Endothelial cell of umbilical vein (primary cell): ENCODE results near the gene AKT2. TPM values are rescaled to one million over a fixed set of nuclear protein-coding genes. Genes with fewer than 3 reads are reported as not detected.

Experiments
- BruUV-seq: library from RNA; stranded (reverse); fragments of 400-500 nt; replicated peaks from 2 replicates; lab custom pipeline; 2021; lab: Mats Ljungman, UMichigan
- CTCF ChIA-PET: fragments of 300-600, 350-600 bp; sonication (Branson Sonifier 250); formaldehyde crosslinking; loops from one replicate; lab custom pipeline; 2021; ENCODE audit warnings: antibody characterized with exemption, inconsistent platforms; lab: Charles Lee
- POLR2A ChIA-PET: fragments of 300-600, 350-600 bp; sonication (Branson Sonifier 250); formaldehyde crosslinking; loops from one replicate; lab custom pipeline; 2021; ENCODE audit warnings: antibody characterized with exemption, inconsistent platforms; lab: Charles Lee
- DNase-seq: peaks from one replicate; pipeline ENCODE4 v3.0.0-alpha.2; 2011; ENCODE audit warnings: low read depth, low spot score
- FAIRE-seq: peaks from 2 replicates; lab custom pipeline; 2011; peaks lifted over from hg19 to GRCh38; lab: Jason Lieb, UNC
- H2AFZ ChIP-seq: 2 replicates; pipeline ENCODE4 v1.6.0; 2012; ENCODE audit warnings: low read depth, low read length, control low read depth, inconsistent platforms
- H3K27ac ChIP-seq: 2 replicates; pipeline ENCODE4 v1.5.1; 2011; ENCODE audit warnings: low read depth, mild to moderate bottlenecking, control low read depth, low read length, moderate library complexity; ENCODE audit not compliant: insufficient read depth
- H3K27me3 ChIP-seq, 2 experiments: 2 replicates each; pipeline versions ENCODE4 v1.6.0 to v1.6.1; 2011; ENCODE audit warnings: low read length in 2 of 2, mixed read lengths in 1 of 2; ENCODE audit not compliant: control insufficient read depth in 2 of 2, insufficient read depth in 2 of 2
- H3K36me3 ChIP-seq, 2 experiments: 2 replicates in 1 of 2; 3 replicates in 1 of 2; pipeline ENCODE4 v1.5.1; 2011; ENCODE audit warnings: low read length in 2 of 2, mild to moderate bottlenecking in 1 of 2, moderate library complexity in 1 of 2; ENCODE audit not compliant: control insufficient read depth in 2 of 2, insufficient read depth in 2 of 2; ENCODE audit errors: extremely low read depth in 1 of 2
- H3K4me1 ChIP-seq: 3 replicates; pipeline ENCODE4 v1.5.1; 2011; ENCODE audit warnings: mild to moderate bottlenecking, low read length; ENCODE audit not compliant: control insufficient read depth, insufficient read depth; ENCODE audit errors: extremely low read depth
- H3K4me2 ChIP-seq: 2 replicates; pipeline ENCODE4 v1.6.1; 2011; ENCODE audit warnings: low read length, control low read depth, mixed read lengths; ENCODE audit not compliant: insufficient read depth
- H3K4me3 ChIP-seq, 3 experiments: fragments of 200-600 bp in 1 of 3; sonication (generic), shearing (Covaris generic) in 1 of 3; replicated peaks in 1 of 3; 2 replicates each; pipeline ENCODE4 v1.5.1; 2011 to 2016; ENCODE audit warnings: control low read depth in 3 of 3, low read length in 3 of 3, mild to moderate bottlenecking in 2 of 3, inconsistent platforms in 1 of 3, low read depth in 1 of 3, moderate library complexity in 1 of 3; ENCODE audit not compliant: insufficient read depth in 1 of 3
- H3K79me2 ChIP-seq: 2 replicates; pipeline ENCODE4 v1.6.0; 2012; ENCODE audit warnings: low read length, inconsistent platforms; ENCODE audit not compliant: control insufficient read depth, insufficient read depth
- H3K9ac ChIP-seq: replicated peaks from 2 replicates; pipeline ENCODE3; 2011; ENCODE audit warnings: low read length, control low read depth; ENCODE audit not compliant: insufficient read depth; ENCODE audit errors: extremely low read depth
- H3K9me1 ChIP-seq: replicated peaks from 3 replicates; pipeline ENCODE4 v1.6.0; 2011; ENCODE audit warnings: mild to moderate bottlenecking, low read length; ENCODE audit not compliant: control insufficient read depth, insufficient read depth; ENCODE audit errors: extremely low read depth
- H3K9me3 ChIP-seq: replicated peaks from 2 replicates; pipeline ENCODE4 v1.5.1; 2012; ENCODE audit warnings: low read length, inconsistent platforms; ENCODE audit not compliant: control insufficient read depth, insufficient read depth
- H4K20me1 ChIP-seq: replicated peaks from 2 replicates; pipeline ENCODE3; 2011; ENCODE audit warnings: mild to moderate bottlenecking, low read length; ENCODE audit not compliant: control insufficient read depth, insufficient read depth; ENCODE audit errors: extremely low read depth
- CTCF ChIP-seq, 2 donors: IDR thresholded peaks; 1 replicate in 1 of 2; 2 replicates in 1 of 2; pipeline ENCODE4 v1.5.1; 2011; ENCODE audit warnings: low read length in 2 of 2, mild to moderate bottlenecking in 2 of 2, moderate library complexity in 2 of 2, control low read depth in 1 of 2, inconsistent platforms in 1 of 2, low read depth in 1 of 2; ENCODE audit not compliant: insufficient read depth in 1 of 2; ENCODE audit errors: extremely low read depth in 1 of 2
- EZH2 ChIP-seq: IDR thresholded peaks from 2 replicates; pipeline ENCODE4 v1.6.1; 2012; ENCODE audit warnings: borderline replicate concordance, low read depth, mild to moderate bottlenecking, moderate library complexity, low read length, inconsistent platforms; ENCODE audit not compliant: severe bottlenecking
- FOS ChIP-seq: IDR thresholded peaks from 2 replicates; pipeline ENCODE4 v1.6.1; 2011; ENCODE audit warnings: mild to moderate bottlenecking, low read length, moderate library complexity, borderline replicate concordance; ENCODE audit not compliant: insufficient read depth
- GATA2 ChIP-seq: IDR thresholded peaks from 2 replicates; pipeline ENCODE4 v1.7.0; 2011; ENCODE audit warnings: low read depth, mild to moderate bottlenecking, moderate library complexity, mixed read lengths, low read length; ENCODE audit not compliant: insufficient read length, insufficient read depth
- JUN ChIP-seq: IDR thresholded peaks from 2 replicates; pipeline ENCODE4 v1.6.1; 2011; ENCODE audit warnings: borderline replicate concordance, low read depth; ENCODE audit not compliant: insufficient read length, insufficient read depth
- POLR2A ChIP-seq: IDR thresholded peaks from 2 replicates; pipeline ENCODE4 v1.6.1; 2012; ENCODE audit warnings: low read depth, mild to moderate bottlenecking, control low read depth, low read length
- POLR2AphosphoS5 ChIP-seq: IDR thresholded peaks from 2 replicates; pipeline ENCODE4 v1.6.1; 2012; ENCODE audit warnings: low read depth, mild to moderate bottlenecking, control low read depth, low read length, moderate library complexity; ENCODE audit not compliant: insufficient read depth
- dilution Hi-C: fragments of 300-500 bp; cut with MboI; formaldehyde crosslinking; loops from one replicate; pipeline ENCODE4 v1.15.0; 2019; ENCODE audit warnings: low sequenced_read_pairs; ENCODE audit not compliant: extremely low pct_ligation_motif_present
- intact Hi-C: fragments of 100-400 bp; cut with micrococcal nuclease; formaldehyde crosslinking; loops from one replicate; pipeline ENCODE4 v1.10.0; 2022
- polyA plus RNA-seq, 4 experiments: library from polyadenylated mRNA; depleted of rRNA in 3 of 4; stranded (reverse) in 3 of 4; unstranded in 1 of 4; fragments of >200 nt; gene quantifications; 2 replicates each; pipeline versions ENCODE4 v1.2.1 to v1.2.3, GENCODE V29; 2011 to 2012; ENCODE audit warnings: missing spikeins in 1 of 4
- total RNA-seq: library from RNA; stranded (reverse); gene quantifications from 2 replicates; pipeline ENCODE4 v1.2.3, GENCODE V29; 2021

Gene AKT2
- total and polyA plus RNA-seq, 2 donors (not counting 3 experiments of a cell fraction or from before 2014, with no cell fraction given) = 65.2 to 69.8 TPM

- H2AFZ ChIP-seq = no peak overlapping the region
- no peak overlapping the region for H3K9ac ChIP-seq
- no peak for TF ChIP-seq CTCF (IDR thresholded peaks at IDR 0.05; ENCODE audit: extremely low read depth in 1 of 2, insufficient read depth in 1 of 2, low read depth in 1 of 2, low read length in 2 of 2)
- no peak for TF ChIP-seq POLR2AphosphoS5
- TF ChIP-seq POLR2A = no peak
- TF ChIP-seq FOS = no peak
- TF ChIP-seq JUN = no peak
- no peak for TF ChIP-seq GATA2
- TF ChIP-seq EZH2 = no peak
- no peak overlapping the region for H3K4me2 ChIP-seq
- H3K4me1 ChIP-seq = peaks cover 4% of the 10 kb centered on the region
- BruUV-seq = no TSS peak
- intact Hi-C loops (no loop called here), dilution Hi-C loops (no loop called here)
- no peaks in the 10 kb centered on the region for H3K27me3 ChIP-seq
- ChIA-PET POLR2A (no interaction called here), CTCF (interaction anchor here (2.9 kb wide), 1 partner anchor 15 kb away, joined by 8 read pairs; no protein-coding TSS in a partner anchor)
- H3K36me3 ChIP-seq = peaks cover 9 to 29% of the 10 kb centered on the region in 2 experiments
- H3K9me1 ChIP-seq = no peaks in the 10 kb centered on the region
- no peaks in the 10 kb centered on the region for H3K79me2 ChIP-seq
- FAIRE-seq = no peak
- no peaks in the 10 kb centered on the region for H4K20me1 ChIP-seq
- H3K27ac ChIP-seq = no peak overlapping the region
- DNase-seq = no peak
- no peak overlapping the region for H3K4me3 ChIP-seq
- H3K9me3 ChIP-seq = no peaks in the 10 kb centered on the region
These were observed 35.4 kb upstream of the AKT2 start for GRCh38 chr19:40320558-40320935.
